OCI-LY3 (cell line): ENCODE measurements around the gene DESI2.

Source experiments
- H2AFZ ChIP-seq: fragments of 200-600, 300-600 bp; shearing (Covaris generic); 2 replicates; pipeline ENCODE4 v1.6.0; 2014; ENCODE audit warnings: antibody characterized with exemption, low read depth, low read length
- H3K27ac ChIP-seq: fragments of 200-600, 300-600 bp; sonication (generic); 2 replicates; pipeline ENCODE4 v1.5.1; 2014; ENCODE audit warnings: mild to moderate bottlenecking, low read length, moderate library complexity, mixed read lengths
- H3K27me3 ChIP-seq: fragments of 200-600, 300-600 bp; sonication (generic); 2 replicates; pipeline ENCODE4 v1.6.1; 2014; ENCODE audit warnings: low read depth, low read length, mixed read lengths
- H3K36me3 ChIP-seq: fragments of 200-600, 300-600 bp; sonication (generic); replicated peaks from 2 replicates; pipeline ENCODE3; 2014; ENCODE audit warnings: low read depth, low read length, mixed read lengths
- H3K4me1 ChIP-seq: fragments of 300-600, 200-600 bp; sonication (generic); 2 replicates; pipeline ENCODE4 v1.6.1; 2014; ENCODE audit warnings: low read length, mixed read lengths
- H3K4me2 ChIP-seq: fragments of 200-600, 300-600 bp; sonication (generic); 2 replicates; pipeline ENCODE4 v1.6.1; 2014; ENCODE audit warnings: low read length, mixed read lengths
- H3K4me3 ChIP-seq: fragments of 300-600, 200-600 bp; sonication (generic); 2 replicates; pipeline ENCODE4 v1.5.1; 2014; ENCODE audit warnings: antibody characterized with exemption, mild to moderate bottlenecking, low read length, moderate library complexity
- H3K79me2 ChIP-seq: fragments of 300-600, 200-600 bp; shearing (Covaris generic); 2 replicates; pipeline ENCODE4 v1.6.1; 2014; ENCODE audit warnings: mild to moderate bottlenecking, low read length, mixed read lengths
- H3K9ac ChIP-seq: fragments of 300-600, 200-600 bp; shearing (Covaris generic); 2 replicates; pipeline ENCODE4 v1.6.0; 2014; ENCODE audit warnings: mild to moderate bottlenecking, low read length, moderate library complexity
- H3K9me3 ChIP-seq: fragments of 200-600, 300-600 bp; shearing (Covaris generic); 2 replicates; pipeline ENCODE4 v1.6.1; 2014; ENCODE audit warnings: low read length, mixed read lengths; ENCODE audit not compliant: insufficient read depth
- H4K20me1 ChIP-seq: fragments of 200-600, 300-600 bp; sonication (generic); 2 replicates; pipeline ENCODE4 v1.6.1; 2016; ENCODE audit warnings: low read length, mixed read lengths; ENCODE audit not compliant: insufficient read depth
- CTCF ChIP-seq: fragments of 200-600, 300-600 bp; sonication (generic); IDR thresholded peaks from 2 replicates; pipeline ENCODE4 v1.5.1; 2014; ENCODE audit warnings: antibody characterized with exemption, low read length, low read depth
- EZH2phosphoT487 ChIP-seq: fragments of 200-600 bp; shearing (Covaris generic); IDR thresholded peaks from 2 replicates; pipeline ENCODE4 v1.6.1; 2018; ENCODE audit warnings: antibody characterized with exemption, mixed run types, low read depth

The DESI2 gene

GRCh38 chr1:244709476-244710368 is 56.8 kb downstream of the DESI2 start:
- H3K27ac ChIP-seq = no peak overlapping the region
- H3K9ac ChIP-seq = no peak overlapping the region
- H3K4me2 ChIP-seq = no peak overlapping the region
- H3K27me3 ChIP-seq = no peaks in the 10 kb centered on the region
- H3K4me1 ChIP-seq = no peaks in the 10 kb centered on the region
- H4K20me1 ChIP-seq = no peaks in the 10 kb centered on the region
- H3K4me3 ChIP-seq = no peak overlapping the region
- TF ChIP-seq CTCF = no peak
- no peak for TF ChIP-seq EZH2phosphoT487
- no peak overlapping the region for H2AFZ ChIP-seq
- no peaks in the 10 kb centered on the region for H3K9me3 ChIP-seq
- peaks cover 16% of the 10 kb centered on the region for H3K36me3 ChIP-seq
- H3K79me2 ChIP-seq = no peaks in the 10 kb centered on the region

GRCh38 chr1:244710474-244711062 is 57.6 kb downstream of the DESI2 start:
- TF ChIP-seq CTCF = no peak
- TF ChIP-seq EZH2phosphoT487 = no peak
- no peaks in the 10 kb centered on the region for H3K9me3 ChIP-seq
- no peaks in the 10 kb centered on the region for H3K4me1 ChIP-seq
- H3K27me3 ChIP-seq = no peaks in the 10 kb centered on the region
- no peak overlapping the region for H3K9ac ChIP-seq
- no peak overlapping the region for H3K4me3 ChIP-seq
- H3K4me2 ChIP-seq = no peak overlapping the region
- H2AFZ ChIP-seq = no peak overlapping the region
- H3K79me2 ChIP-seq = no peaks in the 10 kb centered on the region
- no peaks in the 10 kb centered on the region for H4K20me1 ChIP-seq
- H3K36me3 ChIP-seq = peaks cover 13% of the 10 kb centered on the region
- H3K27ac ChIP-seq = no peak overlapping the region

- H3K9me3 ChIP-seq = no peaks in the 10 kb centered on the region
- H4K20me1 ChIP-seq = no peaks in the 10 kb centered on the region
- H3K27ac ChIP-seq = no peak overlapping the region
- H3K4me2 ChIP-seq = no peak overlapping the region
- TF ChIP-seq CTCF (no peak), EZH2phosphoT487 (no peak)
- no peak overlapping the region for H2AFZ ChIP-seq
- H3K4me3 ChIP-seq = no peak overlapping the region
- no peaks in the 10 kb centered on the region for H3K4me1 ChIP-seq
- H3K9ac ChIP-seq = no peak overlapping the region
- H3K27me3 ChIP-seq = no peaks in the 10 kb centered on the region
- H3K79me2 ChIP-seq = no peaks in the 10 kb centered on the region
- no peaks in the 10 kb centered on the region for H3K36me3 ChIP-seq
Observed at GRCh38 chr1:244712669-244713068, 59.7 kb downstream of the DESI2 start.

GRCh38 chr1:244713332-244713731 is 60.4 kb downstream of the DESI2 start:
- Histone ChIP-seq H3K27ac (no peak overlapping the region), H3K27me3 (no peaks in the 10 kb centered on the region)
- TF ChIP-seq EZH2phosphoT487 = no peak
- no peak for TF ChIP-seq CTCF

More at GRCh38 chr1:244713332-244713731, 60.4 kb downstream of the DESI2 start:
- H3K36me3 ChIP-seq = no peaks in the 10 kb centered on the region
- no peak overlapping the region for H2AFZ ChIP-seq
- no peaks in the 10 kb centered on the region for H4K20me1 ChIP-seq
- H3K9ac ChIP-seq = no peak overlapping the region
- no peak overlapping the region for H3K4me3 ChIP-seq
- no peaks in the 10 kb centered on the region for H3K4me1 ChIP-seq
- no peaks in the 10 kb centered on the region for H3K9me3 ChIP-seq
- no peak overlapping the region for H3K4me2 ChIP-seq
- H3K79me2 ChIP-seq = no peaks in the 10 kb centered on the region
